HG02852 (cell line): ENCODE results near the gene ELOF1.
"Not testable (repeated sequence)": the region's sequence is repeated elsewhere in the genome, so short reads cannot be mapped to it uniquely, and the experiment has no call there.

Experiments used
- ATAC-seq: cut with Tn5 transposase; IDR thresholded peaks from one replicate; pipeline ENCODE4 v1.9.1; 2021; ENCODE audit warnings: mild to moderate bottlenecking, moderate library complexity; ENCODE audit not compliant: unreplicated experiment

The ELOF1 gene

GRCh38 chr19:11558881-11559828 lies at the start of gene ELOF1:
Gene ELOF1, minus strand, starts transcription at chr19:11559230. Its CDS starts 4,883 bp downstream, at chr19:11554347.
- peak; percentile 84 for ATAC-seq

GRCh38 chr19:11606484-11606883 lies 47.5 kb upstream of the ELOF1 start:
- ATAC-seq, result no peak

DNA sequence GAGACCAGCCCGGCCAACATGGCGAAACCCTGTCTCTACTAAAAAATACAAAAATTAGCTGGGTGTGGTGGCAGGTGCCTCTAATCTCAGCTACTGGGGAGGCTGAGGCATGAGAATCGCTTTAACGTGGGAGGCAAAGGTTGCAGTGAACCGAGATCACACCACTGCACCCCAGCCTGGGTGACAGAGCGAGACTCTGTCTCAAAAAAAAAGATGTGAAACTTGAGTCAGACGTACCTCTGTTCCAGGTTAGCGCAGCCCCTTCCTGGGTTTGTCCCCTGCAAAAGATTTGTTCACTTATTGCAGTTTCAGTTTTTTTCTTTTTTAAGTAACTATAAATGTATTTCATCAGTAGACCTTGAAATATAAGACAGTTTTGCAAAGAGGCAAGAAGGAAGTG lies 40.7 kb upstream of the ELOF1 start:
- not testable (repeated sequence) for ATAC-seq

- ATAC-seq, result no peak
Observed at GRCh38 chr19:11598746-11599145, 39.7 kb upstream of the ELOF1 start.

- no peak for ATAC-seq
Observed at GRCh38 chr19:11598103-11598483, 39.1 kb upstream of the ELOF1 start.

- peak; percentile 97 for ATAC-seq
Observed at GRCh38 chr19:11597202-11598102, 38.4 kb upstream of the ELOF1 start, which contains the start of gene ZNF627. Gene ZNF627, plus strand, starts transcription at chr19:11597483. Its CDS starts 145 bp downstream, at chr19:11597628.

- no peak for ATAC-seq
Observed at GRCh38 chr19:11596156-11596555, 37.1 kb upstream of the ELOF1 start.

- no peak for ATAC-seq
Observed at GRCh38 chr19:11594084-11594483, 35.1 kb upstream of the ELOF1 start.

DNA sequence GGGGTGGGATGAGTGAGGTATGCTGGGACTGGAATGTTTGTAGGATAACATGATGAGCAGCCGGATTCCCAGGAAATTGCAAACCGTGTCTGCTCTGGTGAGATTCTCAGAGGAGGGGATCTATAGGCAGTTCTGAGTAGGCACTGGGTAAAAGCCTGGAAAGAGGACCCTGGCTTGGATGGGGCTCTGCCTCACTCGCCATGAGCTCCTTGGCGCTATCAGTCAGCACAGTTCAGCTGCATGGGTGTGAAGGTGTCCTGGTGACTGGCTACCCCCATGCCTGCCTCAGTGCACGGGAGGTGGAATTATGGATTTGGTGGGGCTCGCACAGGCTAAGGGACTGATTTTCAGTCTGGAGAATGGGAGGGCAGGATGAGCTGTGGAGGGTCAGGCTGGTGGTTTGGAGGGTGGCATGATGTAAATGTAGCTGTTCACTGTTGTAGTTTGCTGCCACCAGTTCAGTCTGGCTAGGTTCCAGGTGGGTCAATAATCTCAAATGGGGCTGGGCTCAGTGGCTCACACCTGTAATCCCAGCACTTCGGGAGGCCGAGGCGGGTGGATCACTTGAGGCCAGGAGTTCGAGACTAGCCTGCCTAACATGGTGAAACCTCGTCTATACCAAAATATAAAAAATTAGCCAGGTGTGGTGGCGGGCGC lies 29.1 kb upstream of the ELOF1 start:
- ATAC-seq, result no peak

DNA sequence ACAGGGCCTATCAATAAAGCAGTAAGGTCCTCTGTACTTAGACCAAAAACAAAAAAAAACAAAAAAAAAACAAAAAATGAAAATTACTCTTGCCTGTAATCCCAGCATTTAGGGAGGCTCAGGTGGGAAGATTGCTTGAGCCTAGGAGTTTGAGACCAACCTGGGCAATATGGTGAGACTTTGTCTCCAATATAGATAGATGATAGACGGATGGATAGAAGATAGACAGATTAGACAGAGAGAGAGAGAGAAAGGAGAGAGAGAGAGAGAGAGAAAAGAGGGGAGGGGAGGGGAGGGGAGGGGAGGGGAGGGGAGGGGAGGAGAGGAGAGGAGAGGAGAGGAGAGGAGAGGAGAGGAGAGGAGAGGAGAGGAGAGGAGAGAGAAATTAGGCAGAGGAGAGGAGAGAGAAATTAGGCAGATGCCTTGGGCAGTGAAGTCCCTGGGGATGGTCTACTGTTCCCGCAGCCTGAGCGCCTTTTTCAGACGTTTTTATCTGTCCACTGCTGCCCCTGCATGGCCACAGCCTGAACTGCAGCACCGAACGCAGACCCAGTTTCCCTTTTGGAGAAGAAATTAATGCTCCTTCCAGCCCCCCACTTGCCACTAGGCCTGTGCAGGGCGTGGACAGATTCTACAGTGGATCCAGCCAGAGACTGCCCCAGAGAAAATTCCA lies 28.4 kb upstream of the ELOF1 start:
- ATAC-seq, result no peak

GRCh38 chr19:11586331-11586730 lies 27.3 kb upstream of the ELOF1 start:
- ATAC-seq, result no peak

- peak; percentile 65 for ATAC-seq
Observed at GRCh38 chr19:11581740-11582139, 22.7 kb upstream of the ELOF1 start.

DNA sequence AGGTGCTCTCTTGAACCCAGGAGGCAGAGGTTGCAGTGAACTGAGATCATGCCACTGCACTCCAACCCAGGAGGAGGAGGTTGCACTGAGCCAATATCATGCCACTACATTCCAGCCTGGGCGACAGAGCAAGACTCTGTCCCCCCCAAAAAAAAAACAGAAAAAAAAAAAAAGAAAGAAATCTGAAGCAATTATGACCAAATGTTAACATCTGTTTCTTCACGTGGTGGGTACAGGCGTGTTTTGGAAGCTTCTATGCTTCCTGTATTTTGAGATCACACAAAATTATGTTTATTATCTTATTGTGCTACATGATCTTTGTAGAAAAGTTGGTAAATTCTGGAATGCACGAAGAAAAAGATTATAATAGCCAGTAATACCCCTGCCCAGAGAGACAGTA lies 21.1 kb upstream of the ELOF1 start:
- ATAC-seq, result no peak

GRCh38 chr19:11578258-11579142 lies 19.5 kb upstream of the ELOF1 start:
- ATAC-seq, result no peak

DNA sequence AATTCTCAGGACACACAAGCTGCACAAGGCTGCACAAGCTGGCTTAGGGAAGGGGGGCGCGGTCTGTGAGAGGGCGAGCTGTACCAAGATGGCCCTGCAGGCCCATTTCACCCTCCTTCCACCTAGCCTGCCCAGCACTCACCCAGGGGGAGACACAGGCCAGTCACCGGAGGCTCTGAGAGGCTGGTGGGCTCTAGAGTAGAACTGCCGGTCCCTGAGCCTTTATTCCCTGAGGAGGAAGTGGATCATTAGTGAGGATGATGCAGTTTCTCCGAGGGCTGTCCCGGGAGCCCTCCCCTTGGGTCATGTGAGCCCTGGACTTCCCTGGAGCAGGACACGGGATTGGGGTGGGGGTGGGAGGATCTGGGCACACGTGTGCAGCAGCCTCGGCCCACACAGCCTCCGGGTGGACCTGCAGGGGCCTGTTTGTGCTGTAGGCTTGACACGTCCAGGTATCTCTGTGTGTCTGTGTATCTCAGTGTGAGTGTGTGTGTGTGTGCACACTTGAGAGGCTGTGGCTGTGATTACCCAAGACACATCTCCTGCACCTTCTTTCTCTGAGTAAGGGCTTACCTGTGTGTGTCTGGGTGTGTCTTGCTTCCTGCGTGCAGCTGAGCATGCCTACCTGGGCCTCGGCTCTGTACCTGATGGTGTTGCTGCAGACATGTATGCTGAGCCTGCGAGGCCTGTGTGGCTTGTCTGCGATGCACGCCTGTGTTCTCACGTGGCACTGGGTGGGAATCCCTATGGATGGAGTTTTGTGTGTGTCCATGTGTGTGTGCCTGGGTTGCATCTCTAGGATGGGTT lies 18.6 kb upstream of the ELOF1 start, which contains the start of gene ACP5:
ACP5 (minus strand) TSS at position 195 of the 807 bp plus-strand sequence. CDS start 328 bp downstream, outside the sequence.
- ATAC-seq, result no peak

DNA sequence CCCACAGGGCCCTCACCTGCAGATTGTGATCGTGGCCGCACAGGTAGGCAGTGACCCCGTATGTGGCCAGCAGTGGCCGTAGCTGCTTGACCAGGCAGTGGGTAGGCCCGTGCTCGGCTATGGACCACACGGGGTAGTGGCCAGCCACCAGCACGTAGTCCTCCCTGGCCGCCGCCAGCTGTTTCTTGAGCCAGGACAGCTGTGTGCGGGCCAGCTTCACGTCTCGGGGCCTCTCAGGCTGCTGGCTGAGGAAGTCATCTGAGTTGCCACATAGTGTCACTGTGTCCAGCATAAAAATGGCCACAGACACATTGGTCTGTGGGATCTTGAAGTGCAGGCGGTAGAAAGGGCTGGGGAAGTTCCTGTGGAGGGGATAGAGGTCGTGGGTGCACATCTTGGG lies 17.2 kb upstream of the ELOF1 start:
- ATAC-seq, result no peak

DNA sequence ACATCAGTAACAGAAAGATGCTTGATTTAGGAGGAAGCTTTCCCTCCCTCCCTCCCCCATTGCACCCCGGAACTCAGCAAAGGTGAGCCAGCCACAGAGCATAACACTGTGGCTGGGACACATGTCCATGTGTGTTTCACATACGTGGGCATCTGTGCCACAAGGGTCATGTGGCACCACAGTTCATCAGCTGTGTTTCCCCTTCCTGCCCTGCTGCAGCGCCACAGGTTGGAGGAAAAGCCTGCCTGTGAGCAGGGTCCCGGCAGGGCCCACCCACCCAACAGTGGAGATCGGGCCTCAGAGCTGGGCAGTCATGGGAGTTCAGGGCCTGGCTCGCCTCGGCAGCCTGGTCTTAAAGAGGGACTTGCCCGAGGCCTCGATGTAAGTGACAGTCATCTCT lies 15.7 kb upstream of the ELOF1 start:
- ATAC-seq, result no peak

- ATAC-seq, result not testable (repeated sequence)
Observed at GRCh38 chr19:11573763-11574162, 14.7 kb upstream of the ELOF1 start.
